GM23338 (cell line): Measurements from ENCODE around the gene ZBTB7C. TPM values are rescaled to one million over a fixed set of nuclear protein-coding genes. Genes with fewer than 3 reads are reported as not detected.

Experiments
- ATAC-seq: fragments of 200-7000 bp; cut with Tn5 transposase; 3 replicates; pipeline ENCODE4 v1.9.1; 2020
- DNase-seq: peaks from one replicate; pipeline ENCODE4 v3.0.0-alpha.2; 2015; ENCODE audit warnings: low spot score
- H2AFZ ChIP-seq: fragments of 200-600 bp; sonication (generic); 2 replicates; pipeline ENCODE4 v1.8.0; 2016; ENCODE audit warnings: antibody characterized with exemption, mild to moderate bottlenecking, moderate library complexity
- H3F3A ChIP-seq: fragments of 200-600 bp; sonication (generic); replicated peaks from 2 replicates; pipeline ENCODE4 v1.8.0; 2017; ENCODE audit warnings: antibody characterized with exemption, mixed run types, low read depth
- H3K27ac ChIP-seq: fragments of 200-600 bp; sonication (generic); 2 replicates; pipeline ENCODE4 v1.6.1; 2016; ENCODE audit warnings: low read depth
- H3K27me3 ChIP-seq: fragments of 200-600 bp; sonication (generic); 2 replicates; pipeline ENCODE4 v1.8.0; 2016; ENCODE audit warnings: mild to moderate bottlenecking, mixed run types, moderate library complexity; ENCODE audit not compliant: insufficient read depth
- H3K36me3 ChIP-seq: fragments of 200-600 bp; sonication (generic); 2 replicates; pipeline ENCODE4 v1.8.0; 2016; ENCODE audit warnings: mild to moderate bottlenecking; ENCODE audit not compliant: insufficient read depth
- H3K4me1 ChIP-seq: fragments of 200-600 bp; sonication (generic); 2 replicates; pipeline ENCODE4 v1.8.0; 2016; ENCODE audit warnings: mild to moderate bottlenecking, moderate library complexity; ENCODE audit not compliant: insufficient read depth
- H3K4me2 ChIP-seq: fragments of 200-600 bp; sonication (generic); 2 replicates; pipeline ENCODE4 v1.7.1; 2017; ENCODE audit warnings: mixed run types
- H3K4me3 ChIP-seq: fragments of 200-600 bp; sonication (generic); 2 replicates; pipeline ENCODE4 v1.6.1; 2016; ENCODE audit warnings: mixed run types
- H3K79me2 ChIP-seq: fragments of 200-600 bp; sonication (generic); replicated peaks from 2 replicates; pipeline ENCODE4 v1.8.0; 2017; ENCODE audit warnings: mild to moderate bottlenecking; ENCODE audit not compliant: insufficient read depth
- H3K9me2 ChIP-seq: fragments of 200-600 bp; sonication (generic); 2 replicates; pipeline ENCODE4 v1.8.0; 2017; ENCODE audit not compliant: insufficient read depth
- H4K20me1 ChIP-seq: fragments of 200-600 bp; sonication (generic); replicated peaks from 2 replicates; pipeline ENCODE4 v1.8.0; 2017; ENCODE audit warnings: mild to moderate bottlenecking; ENCODE audit not compliant: insufficient read depth
- H3K27ac Mint-ChIP-seq: 2 replicates; pipeline ENCODE4 v1.8.0; 2020; ENCODE audit warnings: inconsistent platforms, mild to moderate bottlenecking, moderate library complexity, mixed read lengths
- H3K27me3 Mint-ChIP-seq: 3 replicates; pipeline ENCODE4 v1.8.0; 2022; ENCODE audit warnings: low read depth, mild to moderate bottlenecking, moderate library complexity, mixed read lengths, inconsistent platforms; ENCODE audit not compliant: insufficient read depth, poor library complexity
- H3K36me3 Mint-ChIP-seq: 3 replicates; pipeline ENCODE4 v1.8.0; 2021; ENCODE audit warnings: low read depth, mild to moderate bottlenecking, inconsistent platforms, moderate library complexity, mixed read lengths
- H3K4me1 Mint-ChIP-seq: 3 replicates; pipeline ENCODE4 v1.8.0; 2020; ENCODE audit warnings: mild to moderate bottlenecking, inconsistent platforms, mixed read lengths
- H3K4me3 Mint-ChIP-seq: 3 replicates; pipeline ENCODE4 v1.8.0; 2021; ENCODE audit warnings: moderate library complexity, mild to moderate bottlenecking, inconsistent platforms, mixed read lengths
- H3K9me3 Mint-ChIP-seq: 3 replicates; pipeline ENCODE4 v1.8.0; 2020; ENCODE audit warnings: moderate library complexity, mild to moderate bottlenecking, inconsistent platforms, mixed read lengths
- CREB1 ChIP-seq: fragments of 250-450 bp; sonication (Bioruptor Pico); IDR thresholded peaks from 2 replicates; pipeline ENCODE4 v1.5.0; 2020; ENCODE audit warnings: low read depth, mild to moderate bottlenecking, moderate library complexity
- ETS1 ChIP-seq: IDR thresholded peaks from 2 replicates; pipeline ENCODE4 v1.6.1; 2016; ENCODE audit warnings: antibody characterized with exemption
- EZH2 ChIP-seq: fragments of 200-600 bp; sonication (generic); IDR thresholded peaks from one replicate; pipeline ENCODE4 v1.8.0; 2017; ENCODE audit warnings: antibody characterized with exemption, mild to moderate bottlenecking, low read depth; ENCODE audit not compliant: unreplicated experiment
- EZH2phosphoT487 ChIP-seq: fragments of 200-600 bp; sonication (generic); IDR thresholded peaks from one replicate; pipeline ENCODE4 v1.8.1; 2018; ENCODE audit warnings: antibody characterized with exemption; ENCODE audit not compliant: unreplicated experiment
- JUNB ChIP-seq: IDR thresholded peaks from one replicate; pipeline ENCODE4 v1.6.1; 2016; ENCODE audit warnings: antibody characterized with exemption; ENCODE audit not compliant: unreplicated experiment
- NANOG ChIP-seq: IDR thresholded peaks from 2 replicates; pipeline ENCODE4 v1.6.1; 2016; ENCODE audit warnings: antibody characterized with exemption, borderline replicate concordance
- ZNF114 ChIP-seq: fragments of 250-450 bp; sonication (Bioruptor Pico); IDR thresholded peaks from 2 replicates; pipeline ENCODE4 v1.5.0; 2020; ENCODE audit warnings: mild to moderate bottlenecking, moderate library complexity
- ZNF331 ChIP-seq: fragments of 250-450 bp; sonication (Bioruptor Pico); IDR thresholded peaks from 2 replicates; pipeline ENCODE4 v1.5.0; 2020; ENCODE audit warnings: low read depth, mild to moderate bottlenecking, moderate library complexity
- ZNF462 ChIP-seq: fragments of 250-450 bp; sonication (Bioruptor Pico); IDR thresholded peaks from 2 replicates; pipeline ENCODE4 v1.5.0; 2020; ENCODE audit warnings: mild to moderate bottlenecking, moderate library complexity
- polyA plus RNA-seq: library from polyadenylated mRNA; unstranded; fragments of >200 nt; fragmentation: Nextera tagmentation; extraction: Ambion mirVana; gene quantifications from 2 replicates; pipeline ENCODE4 v1.2.1, GENCODE V29; 2016
- total RNA-seq: library from RNA; depleted of rRNA; stranded (reverse); fragments of >200 nt; shearing (Covaris generic); gene quantifications from 2 replicates; pipeline ENCODE4 v1.2.3, GENCODE V29; 2014
- TF ChIP-seq, protein P1 (sequence below), 2 experiments: fragments of 200-600 bp in 1 of 2; sonication (generic) in 1 of 2; conservative IDR thresholded peaks; 2 replicates each; pipeline versions ENCODE4 v1.5.1 to v1.6.1; 2016 to 2017; ENCODE audit warnings: antibody characterized with exemption in 2 of 2, low read depth in 2 of 2, mild to moderate bottlenecking in 2 of 2, moderate library complexity in 1 of 2

ZBTB7C gene
- total and polyA plus RNA-seq, 2 experiments from 2014 or later: 0.03 to 0.14 TPM

DNA sequence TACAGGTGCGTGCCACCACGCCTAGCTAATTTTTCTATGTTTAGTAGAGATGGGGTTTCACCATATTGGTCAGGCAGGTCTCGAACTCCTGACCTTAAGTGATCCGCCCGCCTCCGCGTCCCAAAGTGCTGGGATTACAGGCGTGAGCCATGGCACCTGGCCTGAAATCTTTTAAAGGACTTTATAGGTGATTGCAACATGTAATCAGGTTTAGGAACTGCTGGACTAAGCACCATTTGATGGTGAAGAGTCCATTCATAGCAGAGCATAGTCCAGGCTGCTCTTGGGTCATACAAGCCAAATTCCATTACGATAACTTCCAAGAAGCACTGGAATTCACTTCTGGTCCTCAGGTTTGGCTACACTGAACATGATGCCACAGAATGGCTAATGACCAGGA lies 278.1 kb downstream of the ZBTB7C start (continued):
- no peak for TF ChIP-seq ETS1
- TF ChIP-seq EZH2: no peak
- TF ChIP-seq CREB1 (CRISPR knock-in tag): no peak
- no peak for TF ChIP-seq EZH2phosphoT487
- TF ChIP-seq ZNF331 (CRISPR knock-in tag): no peak
- no peak for TF ChIP-seq ZNF462 (CRISPR knock-in tag)

DNA sequence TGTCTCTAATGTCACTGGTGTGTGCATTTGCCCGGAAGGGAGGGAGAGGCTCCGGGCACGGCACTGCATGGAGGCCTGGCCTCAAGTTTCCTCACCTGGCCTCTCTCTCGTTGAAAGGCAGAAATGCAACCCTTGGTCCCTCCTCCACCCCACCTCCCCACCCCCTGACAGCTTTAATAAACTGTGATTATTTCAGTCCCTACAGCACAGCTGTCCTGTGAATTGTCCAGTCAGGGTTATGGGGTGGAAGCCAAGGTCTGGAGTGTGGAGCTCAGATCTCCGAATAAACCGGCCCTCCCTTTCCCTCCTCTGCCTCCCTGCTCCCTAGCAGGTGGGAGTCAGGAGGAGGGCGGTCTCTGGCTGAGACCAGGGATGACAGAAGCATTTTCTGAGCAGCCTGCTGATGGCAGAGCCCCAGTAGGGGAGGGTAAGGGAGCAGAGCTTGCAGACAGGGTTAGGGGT lies 279.5 kb downstream of the ZBTB7C start:
- Histone ChIP-seq H3K4me1 (no peaks in the 10 kb centered on the region; the same call in 1 of the 2 replicates), H3K36me3 (no peaks in the 10 kb centered on the region), H2AFZ (no peak overlapping the region), H3K27me3 (peaks cover 7% of the 10 kb centered on the region), H3K79me2 (no peaks in the 10 kb centered on the region), H3K4me3 (no peak overlapping the region), H3K4me2 (no peak overlapping the region), H4K20me1 (no peaks in the 10 kb centered on the region), H3F3A (no peaks in the 10 kb centered on the region), H3K9me2 (no peaks in the 10 kb centered on the region), H3K27ac (no peak overlapping the region)
- Mint-ChIP-seq H3K9me3 (no peaks in the 10 kb centered on the region), H3K4me3 (no peak overlapping the region), H3K27me3 (peaks cover 10% of the 10 kb centered on the region), H3K4me1 (peaks cover 24% of the 10 kb centered on the region), H3K36me3 (no peaks in the 10 kb centered on the region), H3K27ac (no peak overlapping the region)
- ATAC-seq: peak; percentile 89
- peak; percentile 34 for DNase-seq
- TF ChIP-seq, protein P1, sequence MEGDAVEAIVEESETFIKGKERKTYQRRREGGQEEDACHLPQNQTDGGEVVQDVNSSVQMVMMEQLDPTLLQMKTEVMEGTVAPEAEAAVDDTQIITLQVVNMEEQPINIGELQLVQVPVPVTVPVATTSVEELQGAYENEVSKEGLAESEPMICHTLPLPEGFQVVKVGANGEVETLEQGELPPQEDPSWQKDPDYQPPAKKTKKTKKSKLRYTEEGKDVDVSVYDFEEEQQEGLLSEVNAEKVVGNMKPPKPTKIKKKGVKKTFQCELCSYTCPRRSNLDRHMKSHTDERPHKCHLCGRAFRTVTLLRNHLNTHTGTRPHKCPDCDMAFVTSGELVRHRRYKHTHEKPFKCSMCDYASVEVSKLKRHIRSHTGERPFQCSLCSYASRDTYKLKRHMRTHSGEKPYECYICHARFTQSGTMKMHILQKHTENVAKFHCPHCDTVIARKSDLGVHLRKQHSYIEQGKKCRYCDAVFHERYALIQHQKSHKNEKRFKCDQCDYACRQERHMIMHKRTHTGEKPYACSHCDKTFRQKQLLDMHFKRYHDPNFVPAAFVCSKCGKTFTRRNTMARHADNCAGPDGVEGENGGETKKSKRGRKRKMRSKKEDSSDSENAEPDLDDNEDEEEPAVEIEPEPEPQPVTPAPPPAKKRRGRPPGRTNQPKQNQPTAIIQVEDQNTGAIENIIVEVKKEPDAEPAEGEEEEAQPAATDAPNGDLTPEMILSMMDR (conservative IDR thresholded peaks at IDR 0.05; ENCODE audit: low read depth in 2 of 2): no peak
- TF ChIP-seq EZH2: no peak
- no peak for TF ChIP-seq ZNF114 (CRISPR knock-in tag)
- no peak for TF ChIP-seq NANOG
- no peak for TF ChIP-seq JUNB
- TF ChIP-seq ZNF331 (CRISPR knock-in tag): no peak
